Right lobe of liver (tissue), 6 donors: Measurements from ENCODE around the gene FBXO15. TPM values are rescaled to one million over a fixed set of nuclear protein-coding genes. Genes with fewer than 3 reads are reported as not detected.
A peak's percentile ranks its signal among the peaks of the same experiment; 100 is the strongest.

Experiments
- ATAC-seq, 4 donors: fragments of 200-7000 bp; cut with Tn5 transposase; one replicate each; pipeline ENCODE4 v1.9.1; 2020; ENCODE audit warnings: mild to moderate bottlenecking in 4 of 4, moderate library complexity in 4 of 4
- DNase-seq, 3 donors: peaks; one replicate each; pipeline ENCODE4 v3.0.0-alpha.2; 2020
- H3K27ac ChIP-seq, 3 donors: fragments of 200-600 bp; one replicate each; pipeline ENCODE4 v1.8.0; 2022
- H3K27me3 ChIP-seq, 2 donors: fragments of 200-600 bp; one replicate each; pipeline ENCODE4 v1.8.0; 2022
- H3K36me3 ChIP-seq, 4 donors: fragments of 200-600 bp; sonication (generic) in 1 of 4; one replicate each; pipeline versions ENCODE4 v1.5.1 to v1.8.0; 2017 to 2022; ENCODE audit warnings: control low read depth in 1 of 4
- H3K4me1 ChIP-seq, 4 donors: fragments of 200-600 bp; sonication (generic) in 1 of 4; one replicate each; pipeline versions ENCODE4 v1.5.1 to v1.8.0; 2017 to 2022; ENCODE audit warnings: control low read depth in 1 of 4
- H3K4me3 ChIP-seq, 3 donors: fragments of 200-600 bp; one replicate each; pipeline ENCODE4 v1.8.0; 2022
- H3K9me3 ChIP-seq, 4 donors: fragments of 200-600 bp; sonication (generic) in 1 of 4; one replicate each; pipeline versions ENCODE4 v1.5.1 to v1.8.0; 2017 to 2022; ENCODE audit warnings: control low read depth in 1 of 4
- POLR2A ChIP-seq: fragments of 450-650 bp; IDR thresholded peaks from one replicate; pipeline ENCODE4 v1.6.1; 2017; ENCODE audit warnings: antibody characterized with exemption, mild to moderate bottlenecking
- WGBS: methylation state at CpG from one replicate; pipeline ENCODE4 v1.1.6; 2018; ENCODE audit warnings: low coverage, low lambda C conversion rate; ENCODE audit not compliant: insufficient coverage; ENCODE audit errors: missing lambda C conversion rate; 5-methylcytosine and 5-hydroxymethylcytosine counted together
- intact Hi-C, 2 donors: fragments of 100-400 bp; cut with DNase I; formaldehyde crosslinking; loops; one replicate each; pipeline versions ENCODE4 v1.11.2 to v1.14.1; 2022
- long read RNA-seq: library from polyadenylated mRNA; unstranded; transcript quantifications from one replicate; pipeline ENCODE4 v2.0.0, GENCODE V29; 2019
- total RNA-seq, 6 experiments: library from RNA; depleted of rRNA in 2 of 6; stranded (reverse); fragments of >200 nt in 2 of 6; fragmentation: NEBNext Ultra II Directional in 3 of 6; extraction: Animal tissue kit (Norgen Biotek cat#: 25700) in 3 of 6; gene quantifications; one replicate each; pipeline versions ENCODE4 v1.1.0 to v1.2.4, GENCODE V29; 2016 to 2023
- TF ChIP-seq, protein P1 (sequence below), 4 donors: fragments of 200-600 bp in 3 of 4; fragments of 450-650 bp in 1 of 4; IDR thresholded peaks; one replicate each; pipeline versions ENCODE4 v1.5.1 to v1.8.0; 2016 to 2022; ENCODE audit warnings: antibody characterized with exemption in 4 of 4, mild to moderate bottlenecking in 2 of 4
- donor health status: DM: no; HTN: yes; CAD: no.
- donor health status: DM: no; HTN: no; CAD: no.
- donor health status: DM: no; HTN: no; CAD: no.
- donor health status: DM: no; HTN: yes; CAD: no.
- donor health status: DM: no; HTN: yes; CAD: no.

Gene FBXO15, protein sequence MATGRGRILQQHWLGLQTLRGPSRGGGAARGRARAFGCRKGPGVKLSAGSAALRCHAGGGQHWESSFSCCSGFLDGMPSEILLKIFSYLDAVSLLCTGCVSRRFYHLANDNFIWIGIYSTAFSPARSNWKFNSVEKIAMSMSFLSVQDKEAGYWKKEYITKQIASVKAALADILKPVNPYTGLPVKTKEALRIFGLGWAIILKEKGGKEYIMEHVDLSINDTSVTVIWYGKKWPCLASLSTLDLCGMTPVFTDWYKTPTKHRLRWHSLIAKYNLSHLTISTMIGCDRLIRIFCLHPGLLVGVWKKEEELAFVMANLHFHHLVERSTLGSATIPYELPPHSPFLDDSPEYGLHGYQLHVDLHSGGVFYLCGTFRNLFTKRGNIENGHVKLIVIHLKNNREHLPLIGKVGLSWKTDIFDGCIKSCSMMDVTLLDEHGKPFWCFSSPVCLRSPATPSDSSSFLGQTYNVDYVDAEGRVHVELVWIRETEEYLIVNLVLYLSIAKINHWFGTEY
- 1 to 10 TPM in 1 of 6 experiments, under 1 TPM in 4, not detected in 1; 0.19 to 1.7 (median 0.60) TPM for total RNA-seq
- long read RNA-seq, partial matches to known transcripts: 1 of 1 reads
- long read RNA-seq, other reads (novel, unspliced or antisense): 0 of 1 reads

DNA sequence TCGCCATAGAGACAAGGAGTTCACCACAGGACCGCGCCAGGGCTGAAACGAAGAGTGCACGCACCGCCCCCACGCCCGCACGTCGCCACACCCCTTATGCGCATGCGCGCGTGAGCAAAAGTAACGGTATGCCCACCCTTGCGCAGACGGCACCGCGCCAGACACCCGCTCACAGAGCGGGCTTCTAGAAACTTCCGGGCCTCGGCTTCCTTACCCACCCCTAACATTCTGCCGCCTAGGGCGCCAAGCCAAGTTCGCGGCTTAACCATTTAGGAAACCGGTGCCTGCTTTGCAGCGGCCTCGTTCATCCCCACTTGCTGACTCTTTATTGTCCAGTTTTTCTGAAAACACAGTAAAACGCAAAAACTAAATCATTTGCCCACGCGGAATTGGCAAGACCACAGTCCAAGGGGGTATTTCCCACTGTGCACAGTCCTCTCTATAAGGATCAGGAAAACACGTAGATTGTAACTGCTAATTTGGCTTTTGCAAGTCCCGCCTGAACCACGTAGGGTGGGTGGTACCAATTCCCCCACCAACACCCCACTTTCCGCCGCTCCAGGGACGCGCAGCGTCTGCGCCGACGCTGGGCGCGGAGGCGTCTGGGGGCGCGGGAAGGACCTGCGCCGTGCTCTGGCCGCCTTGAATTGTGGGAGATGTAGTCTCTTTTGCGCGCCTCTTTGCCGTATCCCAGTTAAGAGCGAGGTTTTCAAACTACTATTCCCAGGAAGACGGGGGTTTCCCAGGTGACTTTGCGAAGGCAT is at the start of gene FBXO15, which contains the start of gene TIMM21:
Gene FBXO15, minus strand, starts transcription at position 56 of the 764 bp plus-strand sequence. Its CDS starts 49 bp downstream, at position 7.
Gene TIMM21, plus strand, starts transcription at position 745 of the 764 bp plus-strand sequence. CDS start 286 bp downstream, outside the sequence.
- 0% methylated on average over 18 of the region's 58 CpGs for WGBS
- peak within 1 kb of the TSS; percentile 86 to 98 (median 98) for H3K27ac ChIP-seq
- ATAC-seq (peak; percentile 95 to 97 (median 96)), DNase-seq (peak; percentile 97 to 98 (median 98))
- no peaks in the 10 kb centered on the region for H3K36me3 ChIP-seq
- no peaks in the 10 kb centered on the region for H3K27me3 ChIP-seq
- TF ChIP-seq, protein P1, sequence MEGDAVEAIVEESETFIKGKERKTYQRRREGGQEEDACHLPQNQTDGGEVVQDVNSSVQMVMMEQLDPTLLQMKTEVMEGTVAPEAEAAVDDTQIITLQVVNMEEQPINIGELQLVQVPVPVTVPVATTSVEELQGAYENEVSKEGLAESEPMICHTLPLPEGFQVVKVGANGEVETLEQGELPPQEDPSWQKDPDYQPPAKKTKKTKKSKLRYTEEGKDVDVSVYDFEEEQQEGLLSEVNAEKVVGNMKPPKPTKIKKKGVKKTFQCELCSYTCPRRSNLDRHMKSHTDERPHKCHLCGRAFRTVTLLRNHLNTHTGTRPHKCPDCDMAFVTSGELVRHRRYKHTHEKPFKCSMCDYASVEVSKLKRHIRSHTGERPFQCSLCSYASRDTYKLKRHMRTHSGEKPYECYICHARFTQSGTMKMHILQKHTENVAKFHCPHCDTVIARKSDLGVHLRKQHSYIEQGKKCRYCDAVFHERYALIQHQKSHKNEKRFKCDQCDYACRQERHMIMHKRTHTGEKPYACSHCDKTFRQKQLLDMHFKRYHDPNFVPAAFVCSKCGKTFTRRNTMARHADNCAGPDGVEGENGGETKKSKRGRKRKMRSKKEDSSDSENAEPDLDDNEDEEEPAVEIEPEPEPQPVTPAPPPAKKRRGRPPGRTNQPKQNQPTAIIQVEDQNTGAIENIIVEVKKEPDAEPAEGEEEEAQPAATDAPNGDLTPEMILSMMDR (IDR thresholded peaks at IDR 0.05): peak in 1 of 4 donors; percentile 8
- TF ChIP-seq POLR2A: peak; percentile 71
- no peaks in the 10 kb centered on the region for H3K9me3 ChIP-seq
- intact Hi-C loops: no loop called here
- H3K4me1 ChIP-seq: peaks cover 0 to 14% (median 7%) of the 10 kb centered on the region in 4 donors
- H3K4me3 ChIP-seq: peak within 1 kb of the TSS; percentile 66 to 87 (median 70)

DNA sequence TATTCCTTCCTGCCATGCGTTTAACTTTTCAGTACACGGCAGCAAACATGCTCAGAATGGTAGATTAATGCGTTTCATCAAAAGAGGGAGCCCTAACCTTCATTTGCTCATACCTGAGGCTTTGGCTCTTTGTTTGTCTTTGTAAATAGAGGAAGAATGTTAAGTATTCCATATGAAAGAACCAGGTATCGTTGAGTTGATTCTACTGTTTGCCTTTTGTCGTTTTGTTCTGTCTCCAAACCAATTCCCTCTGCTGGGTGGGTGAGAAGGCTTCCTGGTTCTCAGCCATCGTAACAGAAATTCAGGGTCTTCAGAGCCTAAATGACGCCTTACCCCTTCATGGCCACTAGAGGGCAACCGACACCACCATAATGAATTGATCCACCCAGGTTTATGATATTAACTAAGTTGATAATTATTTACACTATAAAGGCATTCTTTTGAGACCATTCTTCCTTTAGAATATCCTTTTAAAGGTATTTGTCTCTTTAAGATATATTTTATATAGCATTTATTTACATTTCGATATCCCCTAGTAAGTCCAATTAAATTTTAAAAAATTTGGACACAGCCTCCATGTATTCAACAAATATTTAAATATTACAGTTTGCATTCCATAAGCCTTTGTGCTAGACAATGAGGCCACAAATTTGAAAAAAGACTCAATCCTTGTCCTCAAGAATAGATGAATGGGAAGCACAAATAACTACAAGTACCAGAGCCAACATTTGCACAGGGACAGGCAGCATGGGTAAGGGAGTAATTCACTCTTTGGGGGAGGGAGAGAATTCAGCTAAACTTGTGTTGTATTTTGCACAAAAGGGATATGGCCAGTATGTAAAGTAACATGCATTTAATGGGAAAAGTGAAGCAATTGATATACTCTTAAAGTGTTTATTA is 48.8 kb upstream of the FBXO15 start:
- H3K4me1 ChIP-seq: peaks cover 0 to 22% (median 10%) of the 10 kb centered on the region in 4 donors
- 1% methylated on average over 9 of the region's 9 CpGs for WGBS
- DNase-seq (no peak), ATAC-seq (peak; percentile 64 to 71 (median 68))
- H3K27ac ChIP-seq: peak overlapping the region in 2 of 3 donors; percentile 84 to 87
- H3K36me3 ChIP-seq: no peaks in the 10 kb centered on the region
- no peaks in the 10 kb centered on the region for H3K9me3 ChIP-seq
- TF ChIP-seq, protein P1 (IDR thresholded peaks at IDR 0.05): peak; percentile 88 to 92 (median 90)
- no peak for TF ChIP-seq POLR2A
- no peaks in the 10 kb centered on the region for H3K27me3 ChIP-seq
- intact Hi-C loops: loop anchor here in 1 of 2 donors (10.0 kb wide), 1 partner anchor 138 kb away; no protein-coding TSS in a partner anchor
- H3K4me3 ChIP-seq: peak overlapping the region in 2 of 3 donors; percentile 30 to 41

DNA sequence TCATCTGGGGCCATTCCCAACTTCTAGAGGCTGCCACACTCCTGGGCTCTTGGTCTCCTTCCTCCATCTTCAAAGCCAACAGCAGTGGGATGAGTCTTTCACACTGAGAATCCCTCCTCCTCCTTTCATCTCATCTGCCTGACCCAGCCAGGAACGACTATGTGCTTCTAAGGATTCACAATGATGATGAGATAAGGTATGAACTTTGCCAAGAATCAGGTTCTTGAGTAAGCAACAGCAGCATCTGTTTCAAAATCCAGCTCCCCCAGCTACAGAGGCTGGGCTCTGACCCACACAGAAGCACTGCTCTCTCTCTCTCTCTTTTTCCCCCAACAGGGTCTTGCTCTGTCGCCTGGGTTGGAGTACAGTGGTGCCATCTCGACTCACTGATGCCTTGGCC is 47.1 kb upstream of the FBXO15 start:
- Histone ChIP-seq H3K9me3 (no peaks in the 10 kb centered on the region), H3K27me3 (no peaks in the 10 kb centered on the region), H3K27ac (no peak overlapping the region), H3K36me3 (no peaks in the 10 kb centered on the region), H3K4me1 (peaks cover 0 to 22% (median 10%) of the 10 kb centered on the region in 4 donors), H3K4me3 (no peak overlapping the region)
- 13% methylated on average over 1 of the region's 3 CpGs for WGBS
- intact Hi-C loops: loop anchor here in 1 of 2 donors (10.0 kb wide), 1 partner anchor 140 kb away; no protein-coding TSS in a partner anchor
- ATAC-seq: no peak
- no peak for DNase-seq
- TF ChIP-seq, protein P1 (IDR thresholded peaks at IDR 0.05): no peak
- TF ChIP-seq POLR2A: no peak
